Trophoblast cell (in vitro differentiated cells and primary cell): ENCODE results near the gene MSL3B.

Experiments used
- DNase-seq, 2 donors: peaks; one replicate each; pipeline ENCODE4 v3.0.0-alpha.2; 2016
- H2AFZ ChIP-seq: 2 replicates; pipeline ENCODE4 v1.6.1; 2013; ENCODE audit warnings: low read length, moderate library complexity, mild to moderate bottlenecking; ENCODE audit not compliant: insufficient read depth, poor library complexity
- H2AK5ac ChIP-seq: 2 replicates; pipeline ENCODE4 v1.6.1; 2013; ENCODE audit warnings: mild to moderate bottlenecking, low read length
- H2BK120ac ChIP-seq: 2 replicates; pipeline ENCODE4 v1.6.1; 2013; ENCODE audit warnings: low read length, mild to moderate bottlenecking, moderate library complexity; ENCODE audit not compliant: insufficient read depth, poor library complexity
- H2BK12ac ChIP-seq: 2 replicates; pipeline ENCODE4 v1.6.1; 2013; ENCODE audit warnings: mild to moderate bottlenecking, low read length, moderate library complexity
- H2BK5ac ChIP-seq: 2 replicates; pipeline ENCODE4 v1.6.1; 2013; ENCODE audit warnings: low read length, low read depth, moderate library complexity, mild to moderate bottlenecking; ENCODE audit not compliant: poor library complexity
- H3K14ac ChIP-seq: 2 replicates; pipeline ENCODE4 v1.6.1; 2013; ENCODE audit warnings: mild to moderate bottlenecking, low read length
- H3K18ac ChIP-seq: 2 replicates; pipeline ENCODE4 v1.6.1; 2013; ENCODE audit warnings: mild to moderate bottlenecking, low read length
- H3K23ac ChIP-seq: 2 replicates; pipeline ENCODE4 v1.6.1; 2013; ENCODE audit warnings: low read length
- H3K27ac ChIP-seq: 2 replicates; pipeline ENCODE4 v1.5.1; 2013; ENCODE audit warnings: low read depth, mild to moderate bottlenecking, inconsistent platforms, low read length, moderate library complexity
- H3K27me3 ChIP-seq: 2 replicates; pipeline ENCODE4 v1.6.1; 2013; ENCODE audit warnings: inconsistent platforms, mild to moderate bottlenecking, low read length, moderate library complexity; ENCODE audit not compliant: insufficient read depth
- H3K36me3 ChIP-seq, 2 experiments: 1 replicate in 1 of 2; 2 replicates in 1 of 2; pipeline ENCODE4 v1.6.1; 2013; ENCODE audit warnings: low read length in 2 of 2, mild to moderate bottlenecking in 2 of 2, moderate library complexity in 1 of 2; ENCODE audit not compliant: insufficient read depth in 2 of 2, control insufficient read depth in 1 of 2
- H3K4ac ChIP-seq: 2 replicates; pipeline ENCODE4 v1.6.1; 2013; ENCODE audit warnings: low read depth, mild to moderate bottlenecking, low read length, moderate library complexity
- H3K4me1 ChIP-seq, 2 experiments: 1 replicate in 1 of 2; 2 replicates in 1 of 2; pipeline ENCODE4 v1.6.1; 2013; ENCODE audit warnings: low read length in 2 of 2, mild to moderate bottlenecking in 2 of 2, moderate library complexity in 1 of 2; ENCODE audit not compliant: insufficient read depth in 2 of 2, control insufficient read depth in 1 of 2
- H3K4me2 ChIP-seq: 2 replicates; pipeline ENCODE4 v1.6.1; 2013; ENCODE audit warnings: inconsistent platforms, mild to moderate bottlenecking, low read length, moderate library complexity
- H3K4me3 ChIP-seq: 2 replicates; pipeline ENCODE4 v1.5.1; 2013; ENCODE audit warnings: mild to moderate bottlenecking, low read depth, low read length, inconsistent platforms
- H3K79me1 ChIP-seq: one replicate; pipeline ENCODE4 v1.6.1; 2013; ENCODE audit warnings: low read length
- H3K79me2 ChIP-seq: 2 replicates; pipeline ENCODE4 v1.6.1; 2013; ENCODE audit warnings: low read length, mild to moderate bottlenecking; ENCODE audit not compliant: control insufficient read depth, insufficient read depth, poor library complexity
- H3K9ac ChIP-seq: 2 replicates; pipeline ENCODE4 v1.6.1; 2013; ENCODE audit warnings: mild to moderate bottlenecking, low read length
- H3K9me3 ChIP-seq: 2 replicates; pipeline ENCODE4 v1.6.1; 2013; ENCODE audit warnings: low read depth, mild to moderate bottlenecking, control low read depth, inconsistent platforms, low read length; ENCODE audit not compliant: insufficient read depth
- H4K12ac ChIP-seq: 2 replicates; pipeline ENCODE4 v1.6.1; 2013; ENCODE audit warnings: low read depth, mild to moderate bottlenecking, low read length, moderate library complexity
- H4K8ac ChIP-seq: 2 replicates; pipeline ENCODE4 v1.6.1; 2013; ENCODE audit warnings: low read depth, mild to moderate bottlenecking, low read length, moderate library complexity
- H4K91ac ChIP-seq: one replicate; pipeline ENCODE4 v1.6.1; 2013; ENCODE audit warnings: low read depth, mild to moderate bottlenecking, low read length, moderate library complexity
- WGBS: extraction: QIAGEN DNeasy Blood & Tissue Kit; methylation state at CpG from one replicate; pipeline ENCODE4 v1.1.7; 2013; ENCODE audit warnings: missing lambda C conversion rate; ENCODE audit not compliant: insufficient read length, insufficient coverage; ENCODE audit errors: extremely low coverage; 5-methylcytosine and 5-hydroxymethylcytosine counted together

The MSL3B gene

DNA sequence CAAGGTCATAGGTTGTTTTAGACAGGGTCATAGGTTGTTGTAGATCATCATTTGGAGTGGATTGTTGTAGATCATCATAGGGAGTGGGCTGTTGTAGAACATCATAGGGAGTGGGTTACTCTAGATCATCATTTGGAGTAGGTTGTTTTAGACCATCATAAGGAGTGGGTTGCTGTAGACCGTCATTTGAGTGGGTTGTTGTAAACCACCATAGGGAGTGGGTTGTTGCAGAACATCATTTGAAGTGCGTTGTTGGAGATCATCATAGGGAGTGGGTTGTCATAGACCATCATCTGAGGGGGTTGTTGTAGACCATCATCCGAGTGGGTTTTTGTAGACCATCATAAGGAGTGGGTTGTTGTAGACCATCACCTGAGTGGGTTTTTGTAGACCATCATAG lies 39.4 kb upstream of the MSL3B start:
- no peak overlapping the region for H3K27ac ChIP-seq
- no peaks in the 10 kb centered on the region for H3K4me1 ChIP-seq
- no peaks in the 10 kb centered on the region for H3K79me2 ChIP-seq
- no peak overlapping the region for H2BK12ac ChIP-seq
- H3K18ac ChIP-seq, result no peak overlapping the region
- H3K4ac ChIP-seq, result no peak overlapping the region
- no peak overlapping the region for H4K91ac ChIP-seq
- no peaks in the 10 kb centered on the region for H3K27me3 ChIP-seq
- no peak overlapping the region for H2AK5ac ChIP-seq
- no peak overlapping the region for H3K4me2 ChIP-seq
- no peak overlapping the region for H3K14ac ChIP-seq
- WGBS, result no CpG with 5 or more reads among the region's 3 CpGs
- H3K36me3 ChIP-seq, result no peaks in the 10 kb centered on the region
- H3K79me1 ChIP-seq, result no peaks in the 10 kb centered on the region
- peak overlapping the region; percentile 10 for H3K23ac ChIP-seq
- H2BK120ac ChIP-seq, result no peak overlapping the region
- H4K8ac ChIP-seq, result no peak overlapping the region
- no peak for DNase-seq
- no peak overlapping the region for H2AFZ ChIP-seq
- H3K9me3 ChIP-seq, result peaks cover 3% of the 10 kb centered on the region
- no peak overlapping the region for H2BK5ac ChIP-seq
- H3K9ac ChIP-seq, result no peak overlapping the region
- no peak overlapping the region for H3K4me3 ChIP-seq
- no peak overlapping the region for H4K12ac ChIP-seq

DNA sequence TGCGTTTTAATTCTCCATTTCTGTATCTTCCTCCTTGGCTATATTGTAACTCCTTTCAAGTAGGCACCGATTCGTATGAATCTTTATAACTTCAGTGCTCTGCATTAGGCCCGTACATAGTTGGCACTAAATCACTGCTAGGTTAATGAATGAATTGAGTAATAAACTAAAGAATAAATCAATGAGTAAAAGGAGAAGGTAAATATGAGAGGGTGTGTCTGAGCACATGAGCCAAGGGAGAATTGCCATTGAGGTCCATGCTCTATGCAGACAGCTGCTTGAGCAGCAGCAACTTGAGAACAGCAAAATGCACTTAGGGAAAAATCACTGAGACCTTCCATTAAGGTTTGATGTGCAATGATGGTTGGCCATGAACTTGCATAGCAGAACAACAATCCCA lies 37.8 kb upstream of the MSL3B start:
- no peak overlapping the region for H3K4me3 ChIP-seq
- no peaks in the 10 kb centered on the region for H3K79me2 ChIP-seq
- H2AK5ac ChIP-seq, result no peak overlapping the region
- no peak overlapping the region for H2BK120ac ChIP-seq
- no peaks in the 10 kb centered on the region for H3K4me1 ChIP-seq
- no peak overlapping the region for H3K4me2 ChIP-seq
- H2AFZ ChIP-seq, result no peak overlapping the region
- H2BK12ac ChIP-seq, result no peak overlapping the region
- H3K9me3 ChIP-seq, result peaks cover 2% of the 10 kb centered on the region
- no peak overlapping the region for H4K12ac ChIP-seq
- no peak overlapping the region for H3K23ac ChIP-seq
- no peak overlapping the region for H3K27ac ChIP-seq
- no peaks in the 10 kb centered on the region for H3K36me3 ChIP-seq
- H3K9ac ChIP-seq, result no peak overlapping the region
- H4K91ac ChIP-seq, result no peak overlapping the region
- H3K4ac ChIP-seq, result no peak overlapping the region
- H3K27me3 ChIP-seq, result no peaks in the 10 kb centered on the region
- WGBS, result no CpG with 5 or more reads among the region's 4 CpGs
- no peaks in the 10 kb centered on the region for H3K79me1 ChIP-seq
- H3K14ac ChIP-seq, result no peak overlapping the region
- no peak overlapping the region for H2BK5ac ChIP-seq
- DNase-seq, result no peak
- no peak overlapping the region for H4K8ac ChIP-seq
- H3K18ac ChIP-seq, result no peak overlapping the region

DNA sequence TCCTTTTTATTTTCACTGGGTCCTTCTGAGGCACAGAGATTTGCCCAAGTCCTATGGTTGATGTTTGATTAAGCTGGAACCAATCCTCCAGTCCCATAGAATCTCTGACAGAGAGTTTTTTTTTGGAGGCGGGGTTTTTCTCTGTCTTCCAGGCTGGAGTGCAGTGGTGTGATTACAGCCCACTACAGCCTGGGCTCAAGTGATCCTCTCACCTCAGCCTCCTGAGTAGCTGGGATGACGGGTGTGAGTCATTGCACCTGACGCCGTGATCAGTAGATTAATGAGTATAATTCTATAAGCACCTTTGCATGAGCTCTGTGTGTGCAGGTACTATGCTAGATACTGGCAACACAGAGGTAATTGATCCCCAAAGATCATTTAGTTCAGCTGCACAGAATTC lies 33.7 kb upstream of the MSL3B start:
- Histone ChIP-seq H3K18ac (no peak overlapping the region), H2BK120ac (no peak overlapping the region), H3K79me1 (no peaks in the 10 kb centered on the region), H3K14ac (no peak overlapping the region), H3K79me2 (no peaks in the 10 kb centered on the region), H4K8ac (no peak overlapping the region), H3K4me3 (no peak overlapping the region), H3K23ac (no peak overlapping the region), H2AK5ac (no peak overlapping the region), H2BK12ac (no peak overlapping the region), H3K4me2 (no peak overlapping the region), H3K9ac (no peak overlapping the region), H2BK5ac (no peak overlapping the region), H2AFZ (no peak overlapping the region), H3K27ac (no peak overlapping the region), H3K9me3 (peaks cover 2% of the 10 kb centered on the region), H4K12ac (no peak overlapping the region), H3K4ac (no peak overlapping the region), H3K36me3 (no peaks in the 10 kb centered on the region), H3K27me3 (no peaks in the 10 kb centered on the region), H3K4me1 (no peaks in the 10 kb centered on the region), H4K91ac (no peak overlapping the region)
- no peak for DNase-seq
- no CpG with 5 or more reads among the region's 4 CpGs for WGBS

DNA sequence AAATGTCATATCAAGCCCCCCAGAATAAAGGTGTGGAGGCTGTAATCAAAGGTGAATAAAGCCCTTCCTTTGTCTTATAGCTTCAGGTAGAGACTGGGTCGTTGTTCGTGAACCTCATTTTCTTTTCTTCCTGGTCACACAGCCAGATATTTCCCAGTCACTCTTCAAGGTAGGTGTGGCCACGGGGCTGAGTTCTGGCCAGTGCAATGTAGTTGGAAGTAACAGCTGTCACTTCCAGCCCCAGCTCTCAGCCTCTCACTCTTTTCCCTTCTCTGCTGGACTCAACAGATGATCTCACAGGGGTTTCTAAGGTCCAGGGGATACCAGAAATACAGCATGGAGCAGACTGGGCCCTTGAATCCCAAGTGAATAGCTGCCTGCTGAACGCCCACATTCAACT lies 33.2 kb upstream of the MSL3B start:
- no peak overlapping the region for H3K23ac ChIP-seq
- DNase-seq, result no peak
- H4K91ac ChIP-seq, result no peak overlapping the region
- no peak overlapping the region for H4K12ac ChIP-seq
- no peak overlapping the region for H3K4me3 ChIP-seq
- no peak overlapping the region for H3K14ac ChIP-seq
- no peak overlapping the region for H4K8ac ChIP-seq
- no peak overlapping the region for H3K18ac ChIP-seq
- H3K9ac ChIP-seq, result no peak overlapping the region
- no peak overlapping the region for H3K27ac ChIP-seq
- peaks cover 2% of the 10 kb centered on the region for H3K9me3 ChIP-seq
- H2BK120ac ChIP-seq, result no peak overlapping the region
- no peak overlapping the region for H2BK5ac ChIP-seq
- no peaks in the 10 kb centered on the region for H3K36me3 ChIP-seq
- no peak overlapping the region for H2AK5ac ChIP-seq
- no peaks in the 10 kb centered on the region for H3K79me1 ChIP-seq
- no peaks in the 10 kb centered on the region for H3K79me2 ChIP-seq
- no peaks in the 10 kb centered on the region for H3K27me3 ChIP-seq
- H3K4ac ChIP-seq, result no peak overlapping the region
- no CpG with 5 or more reads among the region's 4 CpGs for WGBS
- no peak overlapping the region for H3K4me2 ChIP-seq
- no peak overlapping the region for H2AFZ ChIP-seq
- no peaks in the 10 kb centered on the region for H3K4me1 ChIP-seq
- no peak overlapping the region for H2BK12ac ChIP-seq
